Muscle layer of colon (tissue), 2 donors: ENCODE results near the gene MRPS17.
A peak's percentile ranks its signal among the peaks of the same experiment; 100 is the strongest.

Source experiments
- H3K27ac ChIP-seq: one replicate; pipeline ENCODE4 v1.7.0; 2013; ENCODE audit warnings: low read depth, mild to moderate bottlenecking, low read length, moderate library complexity
- H3K27me3 ChIP-seq, 2 donors: one replicate each; pipeline ENCODE4 v1.7.0; 2013; ENCODE audit warnings: low read length in 2 of 2, mild to moderate bottlenecking in 2 of 2; ENCODE audit not compliant: insufficient read depth in 2 of 2, control insufficient read depth in 1 of 2
- H3K36me3 ChIP-seq: one replicate; pipeline ENCODE4 v1.7.0; 2013; ENCODE audit warnings: mild to moderate bottlenecking, low read length; ENCODE audit not compliant: insufficient read depth
- H3K4me1 ChIP-seq: one replicate; pipeline ENCODE4 v1.7.0; 2013; ENCODE audit warnings: mild to moderate bottlenecking, low read length; ENCODE audit not compliant: insufficient read depth
- H3K4me3 ChIP-seq, 2 donors: one replicate each; pipeline ENCODE4 v1.7.0; 2013; ENCODE audit warnings: low read length in 2 of 2, low read depth in 1 of 2, mild to moderate bottlenecking in 1 of 2, moderate library complexity in 1 of 2
- H3K9ac ChIP-seq: one replicate; pipeline ENCODE4 v1.7.0; 2013; ENCODE audit warnings: low read length
- H3K9me3 ChIP-seq: one replicate; pipeline ENCODE4 v1.7.0; 2013; ENCODE audit warnings: mild to moderate bottlenecking, low read length
- donor health status: abdominal sarcoma.
- donor health status: Adenocarcinoma of cecum.

Gene MRPS17

DNA sequence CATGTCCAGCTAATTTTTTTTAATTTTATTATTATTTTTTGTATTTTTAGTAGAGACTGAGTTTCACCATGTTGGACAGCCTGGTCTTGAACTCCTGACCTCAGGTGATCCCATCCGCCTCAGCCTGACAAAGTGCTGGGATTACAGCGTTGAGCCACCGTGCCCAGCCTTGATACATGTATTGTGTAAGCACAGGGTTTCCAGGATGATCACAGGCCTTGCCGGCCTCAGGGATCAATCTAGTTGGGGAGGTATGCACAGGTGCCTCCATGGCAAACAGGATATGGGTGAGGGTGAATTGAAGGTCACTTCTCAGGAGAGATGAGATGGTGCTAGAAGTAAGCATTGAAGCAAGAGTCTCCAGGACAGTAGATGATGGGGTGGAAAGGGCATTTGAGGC is 5.5 kb downstream of the MRPS17 start:
- no peak overlapping the region for H3K9ac ChIP-seq
- no peaks in the 10 kb centered on the region for H3K9me3 ChIP-seq
- H3K4me3 ChIP-seq: no peak overlapping the region
- peaks cover 6% of the 10 kb centered on the region for H3K36me3 ChIP-seq
- H3K27ac ChIP-seq: no peak overlapping the region
- H3K4me1 ChIP-seq: no peaks in the 10 kb centered on the region
- no peaks in the 10 kb centered on the region for H3K27me3 ChIP-seq

DNA sequence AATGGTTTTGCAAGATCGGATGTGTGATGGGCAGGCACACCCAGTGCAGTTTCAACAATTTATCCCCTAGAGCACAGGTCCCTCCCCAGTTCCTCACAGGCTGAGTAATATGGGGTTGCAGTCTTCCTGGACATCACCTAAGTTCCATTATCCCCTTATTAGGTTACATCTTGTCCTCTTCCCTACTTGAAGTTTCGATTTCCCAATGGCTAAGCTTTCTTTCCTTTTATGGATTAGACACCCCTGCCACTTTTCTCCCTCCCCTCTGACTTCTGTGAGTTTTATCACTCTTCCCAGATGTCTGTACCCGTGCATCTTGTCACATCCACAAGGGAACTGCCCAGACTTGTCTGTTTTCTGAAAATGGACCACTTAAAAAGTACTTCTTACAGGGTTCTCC is 10.3 kb downstream of the MRPS17 start:
- Histone ChIP-seq H3K27ac (no peak overlapping the region), H3K4me3 (no peak overlapping the region), H3K4me1 (peaks cover 23% of the 10 kb centered on the region), H3K36me3 (no peaks in the 10 kb centered on the region), H3K9ac (no peak overlapping the region), H3K9me3 (no peaks in the 10 kb centered on the region), H3K27me3 (no peaks in the 10 kb centered on the region)

DNA sequence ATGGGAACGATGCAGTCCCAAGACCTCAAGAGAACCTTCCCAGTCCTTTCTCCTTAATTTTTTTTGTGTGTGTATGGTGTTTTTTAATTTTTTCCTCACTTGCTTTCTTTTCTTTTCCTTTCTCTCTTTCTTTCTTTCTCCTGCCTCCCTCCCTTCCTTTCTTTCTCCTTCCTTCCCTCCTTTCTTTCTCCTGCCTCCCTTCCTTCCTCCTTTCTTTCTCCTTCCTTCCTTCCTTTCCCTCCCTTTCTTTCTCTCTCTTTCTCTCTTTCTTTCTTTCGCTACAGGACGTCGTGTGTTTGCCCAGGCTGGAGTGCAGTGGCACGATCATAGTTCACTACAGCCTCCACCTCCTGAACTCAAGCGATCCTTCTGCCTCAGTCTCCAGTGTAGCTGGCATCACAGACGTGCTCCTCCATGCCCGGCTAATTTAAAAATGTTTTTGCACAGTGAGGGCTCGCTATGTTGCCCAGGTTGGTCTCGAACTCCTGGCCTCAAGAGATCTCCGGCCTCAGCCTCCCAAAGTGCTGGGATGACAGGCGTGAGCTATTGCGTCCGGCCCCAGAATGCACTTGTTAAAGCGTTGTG is 12.0 kb downstream of the MRPS17 start:
- Histone ChIP-seq H3K27me3 (no peaks in the 10 kb centered on the region), H3K4me1 (peaks cover 26% of the 10 kb centered on the region), H3K4me3 (peak overlapping the region; percentile 49 to 56), H3K9me3 (no peaks in the 10 kb centered on the region), H3K9ac (no peak overlapping the region), H3K36me3 (no peaks in the 10 kb centered on the region), H3K27ac (peak overlapping the region; percentile 74)

DNA sequence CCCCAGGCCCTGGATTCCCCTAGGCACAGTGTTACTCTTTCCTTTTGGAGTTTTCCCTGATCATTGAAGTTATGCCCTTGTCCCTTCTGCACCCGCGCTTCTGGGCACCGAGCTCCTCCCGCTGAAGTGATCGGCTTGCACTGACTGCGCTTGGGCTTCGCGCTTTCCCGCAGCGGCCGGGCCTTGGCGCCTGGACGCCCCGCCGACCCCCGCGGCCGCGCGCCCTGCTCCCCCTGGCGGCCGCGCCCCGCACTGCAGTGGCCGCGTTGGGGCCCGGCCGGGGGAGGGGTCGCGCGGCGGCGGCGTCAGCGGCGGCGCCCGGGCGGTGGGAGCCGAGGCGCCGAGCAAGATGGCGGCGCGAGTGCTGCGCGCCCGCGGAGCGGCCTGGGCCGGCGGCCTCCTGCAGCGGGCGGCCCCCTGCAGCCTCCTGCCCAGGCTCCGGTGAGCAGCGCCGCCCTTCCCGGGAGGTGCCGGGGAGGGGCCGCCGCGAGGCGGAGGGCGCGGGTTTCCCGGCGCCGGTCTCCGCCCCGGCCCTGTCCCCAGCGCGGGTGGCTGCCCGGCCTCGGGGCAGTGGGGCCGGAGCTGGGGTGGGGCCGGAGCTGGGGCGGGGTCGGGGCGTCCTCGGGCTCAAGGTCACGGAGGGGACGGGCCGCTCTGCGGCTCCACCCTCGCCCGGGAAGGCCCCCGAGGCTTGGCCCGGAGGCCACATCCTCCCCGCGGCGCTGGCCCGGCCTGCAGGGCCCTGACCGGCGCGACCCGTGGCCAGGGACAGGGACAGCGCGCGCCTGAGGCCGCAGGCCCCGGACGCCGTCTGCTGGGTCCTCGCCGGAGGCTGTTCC is 12.8 kb downstream of the MRPS17 start, which contains the start of gene NIPSNAP2:
NIPSNAP2 (plus strand) TSS at position 325 of the 839 bp plus-strand sequence; CDS start at position 350, 25 bp downstream.
- peak within 1 kb of the TSS; percentile 98 for H3K27ac ChIP-seq
- peaks cover 26% of the 10 kb centered on the region for H3K4me1 ChIP-seq
- H3K9ac ChIP-seq: peak within 1 kb of the TSS; percentile 18
- no peaks in the 10 kb centered on the region for H3K27me3 ChIP-seq
- no peaks in the 10 kb centered on the region for H3K9me3 ChIP-seq
- no peaks in the 10 kb centered on the region for H3K36me3 ChIP-seq
- peak within 1 kb of the TSS; percentile 57 to 64 for H3K4me3 ChIP-seq

DNA sequence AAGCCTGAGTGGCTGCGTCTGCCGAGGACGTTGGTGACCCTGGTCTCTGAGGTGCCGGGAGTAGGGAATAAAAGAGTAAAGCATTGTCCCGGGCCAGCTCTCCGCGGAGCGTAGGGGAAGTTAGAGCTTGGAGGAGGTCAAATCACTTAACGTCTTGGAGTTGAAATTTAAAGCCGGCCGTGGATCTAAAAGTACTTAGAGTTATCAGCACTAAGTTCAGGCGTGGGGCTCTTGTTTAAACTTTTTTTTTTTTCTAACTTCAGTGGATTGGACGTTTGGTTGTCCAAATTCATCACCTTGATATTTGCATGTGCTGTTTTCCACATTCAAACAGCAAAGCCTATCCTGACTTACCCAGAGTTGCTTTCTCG is 13.4 kb downstream of the MRPS17 start:
- Histone ChIP-seq H3K4me3 (peak overlapping the region; percentile 57 to 64), H3K4me1 (peaks cover 26% of the 10 kb centered on the region), H3K36me3 (no peaks in the 10 kb centered on the region), H3K27me3 (no peaks in the 10 kb centered on the region), H3K9ac (peak overlapping the region; percentile 18), H3K9me3 (no peaks in the 10 kb centered on the region), H3K27ac (peak overlapping the region; percentile 98)

DNA sequence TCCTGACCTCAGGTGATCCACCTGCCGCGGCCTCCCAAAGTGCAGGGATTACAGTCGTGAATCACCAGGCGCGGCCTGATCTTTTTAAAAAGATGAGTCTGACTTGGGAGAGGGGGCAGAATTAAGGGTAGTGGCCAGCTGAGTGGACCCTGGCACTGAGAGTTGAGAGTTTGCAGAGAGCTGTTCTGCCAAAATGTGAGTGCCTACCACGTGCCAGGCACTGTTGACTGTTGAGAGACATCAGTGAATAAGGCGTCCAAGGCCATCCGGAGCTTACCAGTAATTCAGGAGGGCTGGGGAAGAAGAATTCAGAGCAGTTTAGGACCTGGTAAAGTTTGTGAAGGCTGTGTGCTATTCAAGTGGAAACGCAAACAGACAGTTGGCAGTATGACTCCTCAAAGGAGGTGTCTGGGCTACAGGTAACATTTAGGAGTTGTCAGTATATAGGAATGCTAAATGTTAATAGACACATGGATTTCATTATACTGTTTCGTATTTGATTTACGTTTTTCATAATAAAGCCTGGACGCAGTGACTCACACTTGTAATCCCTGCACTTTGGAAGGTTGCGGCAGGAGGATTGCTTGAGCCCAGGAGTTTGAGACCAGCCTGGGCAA is 14.2 kb downstream of the MRPS17 start:
- Histone ChIP-seq H3K27ac (peak overlapping the region; percentile 40), H3K9me3 (no peaks in the 10 kb centered on the region), H3K36me3 (peaks cover 4% of the 10 kb centered on the region), H3K4me1 (peaks cover 26% of the 10 kb centered on the region), H3K9ac (peak overlapping the region; percentile 18), H3K4me3 (peak overlapping the region in 1 of 2 donors; percentile 57), H3K27me3 (no peaks in the 10 kb centered on the region)

DNA sequence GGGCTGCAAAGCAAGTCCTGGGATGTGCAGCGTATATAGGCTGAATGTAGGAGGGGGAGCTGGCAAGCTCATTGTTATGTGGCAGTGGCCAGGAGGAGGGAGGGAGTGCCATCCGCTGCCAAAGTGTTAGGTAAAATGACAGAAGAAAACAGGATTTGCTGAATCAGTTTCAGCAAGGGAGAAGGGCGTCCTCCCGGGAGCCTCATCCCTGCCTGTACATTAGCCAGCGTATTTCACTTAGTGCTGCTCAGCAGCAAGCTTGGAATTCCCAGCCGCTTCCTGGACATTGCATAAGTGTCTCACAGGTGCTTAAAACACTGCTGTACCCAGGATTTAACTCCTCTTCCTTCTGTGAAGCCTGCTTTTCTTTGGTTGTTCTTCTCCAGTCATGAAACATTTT is 15.2 kb downstream of the MRPS17 start:
- peaks cover 4% of the 10 kb centered on the region for H3K36me3 ChIP-seq
- no peaks in the 10 kb centered on the region for H3K9me3 ChIP-seq
- no peak overlapping the region for H3K27ac ChIP-seq
- H3K9ac ChIP-seq: no peak overlapping the region
- peaks cover 26% of the 10 kb centered on the region for H3K4me1 ChIP-seq
- no peaks in the 10 kb centered on the region for H3K27me3 ChIP-seq
- H3K4me3 ChIP-seq: no peak overlapping the region

DNA sequence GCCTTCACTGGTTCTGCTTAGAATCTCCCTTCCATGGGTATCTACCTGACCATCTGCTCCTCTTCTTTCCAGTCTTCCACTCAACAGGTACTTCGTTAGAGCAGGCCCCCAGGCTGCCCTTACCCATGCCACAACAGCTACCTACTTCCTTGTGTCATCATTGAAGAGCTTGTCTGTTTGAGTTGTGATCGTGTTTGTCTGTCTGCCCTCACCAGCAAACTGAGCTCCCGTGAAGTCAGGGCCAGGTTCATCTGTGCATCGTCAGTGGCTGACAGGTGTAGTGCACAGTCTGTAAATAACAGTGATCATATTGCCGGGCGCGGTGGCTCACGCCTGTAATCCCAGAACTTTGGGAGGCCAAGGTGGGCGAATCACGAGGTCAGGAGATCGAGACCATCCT is 17.7 kb downstream of the MRPS17 start:
- Histone ChIP-seq H3K27ac (no peak overlapping the region), H3K9me3 (no peaks in the 10 kb centered on the region), H3K4me1 (peaks cover 15% of the 10 kb centered on the region), H3K36me3 (peaks cover 4% of the 10 kb centered on the region), H3K27me3 (no peaks in the 10 kb centered on the region), H3K9ac (no peak overlapping the region), H3K4me3 (no peak overlapping the region)

DNA sequence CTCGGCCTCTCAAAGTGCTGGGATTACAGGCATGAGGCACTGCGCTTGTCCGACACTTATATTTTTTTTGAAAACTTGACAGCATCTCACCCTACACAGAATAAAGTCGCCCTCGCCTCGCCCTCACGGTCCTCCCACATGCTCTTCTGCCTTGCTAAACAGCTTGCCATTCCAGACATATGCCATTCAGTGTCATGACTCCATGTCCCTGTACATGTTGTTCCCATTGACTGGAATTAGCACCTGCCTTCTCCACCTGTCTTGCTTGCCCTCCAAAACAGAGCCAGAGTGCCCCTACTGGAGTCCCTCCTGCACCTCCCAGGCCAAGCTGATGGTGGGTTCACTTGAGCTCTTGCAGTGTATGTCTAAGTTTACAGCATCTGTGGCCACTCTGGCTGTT is 18.9 kb downstream of the MRPS17 start:
- Histone ChIP-seq H3K27ac (no peak overlapping the region), H3K9ac (no peak overlapping the region), H3K4me3 (no peak overlapping the region), H3K9me3 (no peaks in the 10 kb centered on the region), H3K4me1 (peaks cover 14% of the 10 kb centered on the region), H3K27me3 (no peaks in the 10 kb centered on the region), H3K36me3 (peaks cover 4% of the 10 kb centered on the region)

DNA sequence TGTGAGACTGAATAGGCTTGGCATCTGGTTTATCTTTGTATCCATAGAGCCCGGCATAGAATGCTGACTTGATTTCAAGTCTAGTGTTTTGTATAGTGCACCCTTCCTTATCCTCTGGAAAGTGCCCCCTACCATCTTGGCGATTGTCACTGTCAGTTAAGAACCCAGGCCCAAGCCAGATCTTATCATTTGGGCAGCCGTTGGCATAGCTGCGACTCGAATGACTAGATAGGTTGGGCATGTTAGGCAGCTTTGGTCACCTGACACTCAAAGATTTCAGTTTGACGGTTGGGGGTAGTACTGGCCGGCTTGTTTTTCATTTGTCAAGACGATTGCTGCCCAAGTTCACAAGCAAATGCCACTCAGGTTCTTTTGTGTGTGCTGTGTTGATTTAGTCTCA is 19.3 kb downstream of the MRPS17 start:
- no peak overlapping the region for H3K4me3 ChIP-seq
- no peaks in the 10 kb centered on the region for H3K9me3 ChIP-seq
- H3K27ac ChIP-seq: no peak overlapping the region

DNA sequence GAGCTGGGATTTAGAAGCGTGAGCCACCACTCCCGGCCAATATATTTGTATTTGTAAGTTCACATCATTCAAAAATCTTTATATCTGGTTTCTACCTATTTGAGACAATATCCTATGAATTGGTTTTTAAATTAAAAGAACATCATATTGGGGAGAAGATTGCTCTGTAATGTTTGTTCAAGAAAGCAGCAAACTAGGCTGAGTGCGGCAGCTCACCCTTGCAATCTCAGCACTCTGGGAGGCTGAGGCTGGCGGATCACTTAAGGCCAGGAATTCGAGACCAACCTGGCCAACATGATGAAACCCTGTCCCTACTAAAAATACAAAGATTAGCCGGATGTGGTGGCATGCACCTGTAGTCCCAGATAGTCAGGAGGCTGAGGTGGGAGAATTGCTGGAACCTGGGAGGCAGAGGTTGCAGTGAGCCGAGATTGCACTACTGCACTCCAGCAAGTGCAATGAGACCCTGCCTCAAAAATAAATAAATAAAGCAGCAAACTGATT is 22.1 kb downstream of the MRPS17 start:
- Histone ChIP-seq H3K27ac (no peak overlapping the region), H3K36me3 (peaks cover 10% of the 10 kb centered on the region), H3K4me3 (no peak overlapping the region), H3K27me3 (no peaks in the 10 kb centered on the region), H3K4me1 (peaks cover 9% of the 10 kb centered on the region), H3K9me3 (no peaks in the 10 kb centered on the region), H3K9ac (no peak overlapping the region)

More for the DNA sequence above, 19.3 kb downstream of the MRPS17 start:
- Histone ChIP-seq H3K9ac (no peak overlapping the region), H3K36me3 (peaks cover 4% of the 10 kb centered on the region), H3K4me1 (peaks cover 10% of the 10 kb centered on the region), H3K27me3 (no peaks in the 10 kb centered on the region)
